NCI-H345 (cell line): ENCODE data around the gene CGRRF1.
A peak's percentile ranks its signal among the peaks of the same experiment; 100 is the strongest.

Experiments
- DNase-seq: peaks from one replicate; lab custom pipeline; 2025; lab: John Stamatoyannopoulos, UW

Gene CGRRF1

DNA sequence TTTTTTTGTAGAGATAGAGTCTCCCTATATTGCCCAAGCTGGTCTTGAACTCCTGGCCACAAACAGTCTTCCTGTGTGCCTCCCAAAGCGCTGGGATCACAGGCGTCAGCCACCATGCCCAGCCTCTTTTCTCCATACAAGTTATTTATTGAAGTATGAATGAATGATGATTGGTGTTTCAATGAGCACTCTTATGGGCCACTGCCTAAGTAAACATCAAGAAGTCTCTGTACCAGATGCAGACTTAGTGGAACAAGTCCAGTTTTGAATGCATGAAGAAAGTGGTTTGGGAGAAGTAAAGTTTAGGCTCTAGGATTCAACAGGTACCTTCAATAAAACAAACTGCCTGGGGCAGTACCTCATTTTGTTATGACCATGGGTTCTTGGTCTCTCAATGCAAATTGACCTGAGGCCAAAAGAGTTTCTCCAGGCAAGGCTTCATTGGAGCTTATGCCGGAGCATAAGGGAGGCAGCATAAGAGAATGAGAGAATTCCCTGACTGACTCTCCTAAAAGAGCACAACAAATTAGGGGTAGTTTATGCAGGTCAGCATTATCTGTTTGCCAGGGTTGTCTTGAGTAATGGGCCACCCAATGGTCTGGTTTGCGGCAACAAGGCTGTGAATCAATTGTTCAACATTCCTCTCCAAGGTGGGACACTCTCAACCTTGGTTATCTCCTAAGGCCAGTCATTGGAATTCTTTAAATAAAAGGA lies 19.8 kb upstream of the CGRRF1 start:
- no peak for DNase-seq

DNA sequence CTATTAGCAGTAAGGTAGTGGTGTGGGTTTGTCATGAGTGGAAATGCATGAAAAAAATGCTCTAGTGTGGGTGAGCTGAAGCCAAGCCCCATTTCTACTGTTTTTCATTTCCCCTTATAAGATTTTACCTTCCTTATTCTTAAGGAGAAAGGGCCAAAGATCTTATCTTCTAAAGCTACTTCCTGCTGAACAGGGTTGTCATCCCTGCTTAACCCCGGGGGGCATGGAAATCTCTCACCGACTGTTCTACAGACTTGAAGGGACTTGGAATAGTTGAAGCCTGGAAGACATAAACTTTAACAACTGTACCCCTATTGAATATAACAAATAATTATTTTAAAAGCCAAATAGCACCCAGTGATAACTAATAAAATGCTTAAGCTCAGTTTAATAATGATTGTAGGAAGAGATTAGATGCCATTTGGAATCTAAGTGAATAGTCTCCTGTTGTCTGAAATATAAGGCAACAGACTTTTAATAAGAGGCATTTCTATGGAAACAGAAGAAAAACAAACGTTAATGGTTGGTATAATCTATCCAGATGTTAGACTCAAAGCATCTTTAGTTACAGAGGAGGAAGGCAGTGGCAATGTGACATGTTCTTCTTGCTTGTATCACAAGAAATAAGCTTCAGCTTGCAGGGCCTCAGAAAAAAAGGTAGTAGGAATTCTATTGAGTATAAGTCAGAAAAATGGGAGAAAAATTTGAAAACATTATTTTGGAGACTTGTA lies 19.1 kb upstream of the CGRRF1 start:
- no peak for DNase-seq

DNA sequence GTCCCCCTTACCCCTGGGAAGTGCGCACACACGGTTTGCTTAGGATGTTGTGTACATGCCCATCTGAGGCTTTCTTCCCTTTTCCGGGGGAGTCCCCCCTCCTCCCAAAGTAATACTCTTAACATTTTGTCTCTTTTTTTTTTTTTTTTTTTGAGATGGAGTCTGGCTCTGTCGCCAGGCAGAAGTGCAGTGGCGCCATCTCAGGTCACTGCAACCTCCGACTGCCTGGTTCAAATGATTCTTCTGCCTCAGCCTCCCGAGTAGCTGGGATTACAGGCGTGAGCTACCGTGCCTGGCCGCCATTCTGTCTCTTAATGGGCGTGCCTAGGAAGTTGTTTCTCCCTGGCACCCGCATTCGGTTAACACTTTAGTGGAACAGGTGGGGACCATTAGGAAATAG lies 16.4 kb upstream of the CGRRF1 start:
- no peak for DNase-seq

DNA sequence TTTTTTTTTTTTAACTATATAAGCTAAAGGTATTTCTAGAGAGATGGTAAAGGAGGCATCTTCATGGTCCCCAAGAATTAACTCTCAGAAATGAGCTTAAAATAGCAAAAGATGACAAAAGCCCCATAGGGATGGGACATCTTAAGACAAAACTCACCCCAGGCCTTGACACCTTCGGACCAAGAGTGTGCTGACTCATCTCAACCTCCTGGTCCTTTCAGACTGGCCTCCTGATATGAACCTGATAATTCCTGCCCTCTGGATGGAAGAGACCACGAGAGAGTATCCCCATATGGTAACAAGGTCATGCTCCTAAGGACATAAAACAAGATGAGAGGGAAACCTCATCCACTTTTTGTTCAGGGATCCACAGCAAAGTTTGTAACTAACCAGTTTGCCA lies 12.5 kb upstream of the CGRRF1 start:
- no peak for DNase-seq

DNA sequence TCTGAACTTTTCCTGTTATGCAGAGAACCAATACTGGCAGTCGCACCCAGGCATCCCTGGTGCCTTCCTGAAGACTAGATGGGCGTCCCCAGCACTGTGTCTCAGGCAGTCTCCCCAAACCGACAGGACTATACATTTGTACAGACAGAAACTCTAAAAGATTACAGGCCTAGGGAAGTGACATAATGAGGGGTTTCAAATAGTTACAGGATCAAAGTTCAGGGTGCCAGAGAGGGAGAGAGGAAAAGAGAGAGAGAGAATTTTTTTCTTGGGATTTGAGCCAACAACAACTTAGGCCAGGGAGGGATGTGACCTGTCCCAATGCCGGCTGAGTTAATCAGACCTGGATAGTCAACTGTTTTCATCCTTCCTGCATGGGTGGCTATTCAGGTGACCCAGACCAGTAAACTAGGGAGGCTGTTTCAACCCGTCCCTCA lies 11.6 kb upstream of the CGRRF1 start:
- DNase-seq, result no peak

DNA sequence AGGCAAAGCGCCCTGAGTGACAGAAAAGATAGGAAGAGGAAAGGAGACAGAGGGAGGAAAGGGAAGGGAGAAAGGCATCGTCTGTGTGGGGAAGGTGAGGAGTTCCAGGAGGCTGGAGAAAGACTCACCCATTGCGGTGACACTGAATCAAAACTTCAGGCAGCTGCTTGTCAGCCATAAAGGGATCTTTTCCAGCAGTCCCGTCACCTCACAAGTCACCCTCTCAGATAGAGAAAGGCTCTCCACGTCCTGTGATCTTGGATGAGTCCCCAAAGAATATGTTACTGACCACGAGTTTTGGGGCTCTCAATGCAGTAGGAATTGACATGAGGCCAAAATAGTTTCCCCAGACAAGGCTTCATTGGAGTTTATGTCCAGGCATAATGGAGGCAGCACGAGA lies 11.1 kb upstream of the CGRRF1 start:
- no peak for DNase-seq

DNA sequence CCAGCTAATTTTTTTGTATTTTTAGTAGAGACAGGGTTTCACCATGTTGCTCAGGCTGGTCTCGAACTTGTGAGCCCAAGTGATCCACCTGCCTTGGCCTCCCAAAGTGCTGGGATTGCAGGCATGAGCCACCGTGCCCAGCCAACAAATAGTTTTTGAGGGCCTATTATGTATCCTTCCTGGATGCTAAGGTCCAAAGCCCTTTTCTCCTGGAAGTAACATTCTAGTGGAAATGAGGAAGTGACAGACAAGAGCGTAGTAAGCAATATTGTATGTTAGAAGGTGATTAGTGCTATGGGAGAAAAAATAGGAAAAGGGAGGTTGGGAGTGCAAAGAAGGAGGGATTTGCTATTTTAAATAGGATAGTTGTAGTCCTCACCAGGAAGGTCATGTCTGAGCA lies 9.0 kb upstream of the CGRRF1 start:
- no peak for DNase-seq

DNA sequence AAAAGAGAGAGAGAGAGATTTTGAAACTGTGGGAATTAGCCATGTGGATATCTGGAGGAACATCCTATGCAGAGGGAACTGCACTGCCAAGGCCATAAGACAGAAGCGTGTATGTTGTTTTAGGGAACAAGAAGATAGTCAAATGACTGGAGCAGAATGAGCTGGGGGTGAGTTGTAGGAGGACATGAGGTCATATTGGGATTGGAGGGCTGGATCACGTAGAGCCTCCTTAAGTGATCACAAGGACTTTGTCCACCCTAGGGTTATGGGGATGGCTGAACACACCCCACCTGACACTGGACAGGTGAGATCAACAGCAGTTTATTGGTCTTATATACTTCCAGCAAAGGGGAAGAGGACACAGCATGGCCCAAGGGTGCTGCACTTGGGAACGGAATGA lies 8.2 kb upstream of the CGRRF1 start:
- DNase-seq, result no peak

DNA sequence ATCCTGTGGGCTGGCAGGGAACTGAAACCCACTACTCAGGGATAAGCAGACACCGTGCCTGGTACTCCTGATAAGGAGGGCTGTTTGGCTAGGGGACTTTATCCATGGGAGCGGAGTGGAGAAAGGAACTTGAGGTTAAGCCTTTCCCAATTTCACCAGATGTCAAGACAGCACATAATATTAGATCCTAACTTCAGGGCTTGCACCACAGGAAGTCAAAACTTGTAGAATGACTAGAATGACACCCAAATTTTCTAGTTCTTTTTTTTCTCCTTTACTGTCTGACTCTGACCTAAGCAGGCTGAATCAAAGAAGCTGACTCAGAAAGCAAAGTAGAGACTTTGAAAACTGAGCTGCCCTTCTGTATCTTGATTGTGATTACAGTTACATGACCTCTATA lies 7.1 kb upstream of the CGRRF1 start:
- no peak for DNase-seq

DNA sequence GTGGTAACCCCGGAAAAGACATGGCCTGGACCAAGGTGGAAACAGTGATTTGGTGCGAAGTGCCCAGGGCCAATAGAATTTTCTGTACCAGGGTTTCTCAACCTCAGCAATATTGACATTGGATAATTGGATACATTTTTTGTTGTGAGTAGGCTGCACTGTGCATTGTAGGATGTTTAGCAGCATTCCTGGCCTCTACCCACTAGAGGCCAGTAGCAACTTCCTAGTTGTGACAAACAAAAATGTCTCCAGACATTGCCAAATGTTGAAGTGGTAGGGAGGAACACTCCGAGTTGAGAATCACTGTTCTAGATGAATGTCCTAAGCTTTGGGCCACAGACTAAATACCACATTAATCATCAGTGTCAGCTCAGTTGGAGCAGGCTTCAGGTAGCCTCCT lies 6.2 kb upstream of the CGRRF1 start:
- no peak for DNase-seq

DNA sequence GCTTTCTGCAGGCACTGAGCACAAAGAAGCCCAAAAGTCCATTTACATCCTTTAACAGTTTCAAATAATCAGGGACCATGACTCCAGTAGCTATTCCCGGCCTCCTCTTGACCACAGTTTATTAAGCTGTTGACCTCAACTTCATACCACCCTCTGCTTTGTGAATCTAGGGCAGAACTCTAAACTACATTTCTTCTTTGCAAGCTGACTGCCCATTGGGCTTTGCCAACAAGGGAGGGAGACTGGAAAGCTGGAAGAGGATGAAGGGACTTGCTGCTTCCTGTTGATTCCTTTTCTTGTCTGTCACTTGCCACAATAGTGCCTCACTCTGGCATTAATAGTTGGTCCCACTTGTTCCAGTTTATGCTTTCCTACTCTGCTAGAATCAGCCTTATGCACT lies 2.7 kb downstream of the CGRRF1 start:
- DNase-seq, result no peak

DNA sequence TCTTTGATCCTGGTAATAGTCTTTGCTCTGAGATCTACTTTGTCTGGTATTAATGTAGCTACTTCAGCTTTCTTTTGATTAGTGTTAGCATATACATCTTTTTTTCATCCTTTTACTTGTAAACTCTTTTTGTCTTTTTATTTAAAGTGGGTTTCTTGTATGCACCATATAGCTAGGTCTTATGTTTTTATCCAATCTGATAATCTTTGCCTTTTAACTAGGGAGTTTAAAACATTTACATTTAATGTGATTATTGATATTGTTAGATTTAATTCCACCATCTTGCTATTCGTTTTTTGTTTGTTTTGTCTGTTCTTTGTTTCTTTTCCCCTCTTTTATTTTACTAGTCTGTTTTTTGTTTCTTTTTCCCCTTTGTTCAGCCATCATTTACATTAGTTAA lies 6.0 kb downstream of the CGRRF1 start:
- DNase-seq, result no peak

DNA sequence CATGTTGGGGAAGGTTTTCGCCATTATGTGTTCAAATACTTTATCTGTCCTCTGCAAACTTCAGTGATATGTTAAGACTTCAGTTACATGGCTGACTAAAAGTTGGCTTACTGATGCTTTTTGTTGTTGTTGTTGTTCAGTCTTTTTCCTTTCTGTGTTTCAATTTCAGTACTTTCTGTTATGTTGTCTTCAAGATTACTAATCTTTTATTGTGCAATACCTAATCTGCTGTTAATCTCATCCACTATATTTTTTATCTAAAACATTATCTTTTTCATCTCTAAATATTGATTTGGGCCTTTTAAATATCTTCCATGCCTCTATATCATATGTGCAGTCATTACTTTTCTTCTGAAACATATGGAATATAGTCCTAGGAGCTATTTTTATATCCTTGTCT lies 7.0 kb downstream of the CGRRF1 start:
- DNase-seq, result no peak

DNA sequence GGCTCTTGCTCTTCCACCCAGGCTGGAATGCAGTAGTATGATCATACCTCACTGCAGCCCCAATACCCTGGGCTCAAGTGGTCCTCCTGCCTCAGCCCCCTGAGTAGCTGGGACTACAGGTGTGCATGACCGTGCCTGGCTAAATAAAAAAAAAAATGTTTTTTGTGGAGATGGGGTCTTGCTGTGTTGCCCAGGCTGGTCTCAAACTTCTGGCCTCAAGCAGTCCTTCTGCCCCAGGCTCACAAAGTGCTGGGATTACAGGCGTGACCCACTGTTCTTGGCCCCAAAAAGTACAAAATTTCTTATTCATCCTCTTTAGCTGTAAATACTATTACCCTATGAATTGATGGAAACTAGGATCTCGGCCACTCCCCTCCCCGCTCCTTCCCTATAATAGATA lies 14.7 kb downstream of the CGRRF1 start:
- no peak for DNase-seq

DNA sequence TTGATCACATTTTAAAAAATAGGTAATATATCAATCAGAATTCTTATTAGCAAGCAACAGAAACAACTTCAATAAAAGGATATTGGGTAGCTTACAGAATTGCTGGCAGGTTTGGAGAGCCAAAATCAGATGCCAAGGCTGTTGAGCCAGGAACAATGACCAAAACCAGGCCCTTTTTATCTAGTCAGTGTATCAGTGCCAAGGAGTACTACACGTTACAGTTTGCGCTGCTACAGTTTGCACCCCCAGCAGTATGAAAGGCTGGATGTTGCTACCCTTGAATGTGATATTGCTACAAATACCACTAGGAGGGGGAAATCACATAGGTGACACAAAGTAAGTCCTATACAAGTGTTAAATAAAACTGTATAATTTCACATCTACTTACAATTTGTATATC lies 19.3 kb downstream of the CGRRF1 start:
- DNase-seq, result no peak

DNA sequence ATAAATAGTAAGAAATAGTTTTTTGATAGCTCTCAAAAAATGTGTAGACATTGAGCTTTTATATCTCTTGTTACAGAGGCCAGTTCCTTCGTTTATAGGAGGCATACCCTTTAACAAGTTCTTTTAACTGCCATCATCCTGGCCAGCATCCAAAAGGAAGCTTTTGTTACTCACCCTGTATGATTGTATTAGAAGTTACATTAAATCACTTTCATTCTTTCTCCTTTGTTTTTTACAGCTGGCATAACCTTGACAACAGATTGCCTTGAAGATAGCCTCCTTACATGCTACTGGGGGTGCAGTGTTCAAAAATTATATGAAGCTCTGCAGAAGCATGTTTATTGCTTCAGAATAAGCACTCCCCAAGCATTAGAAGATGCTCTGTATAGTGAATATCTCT lies 20.1 kb downstream of the CGRRF1 start:
- peak; percentile 33 for DNase-seq

DNA sequence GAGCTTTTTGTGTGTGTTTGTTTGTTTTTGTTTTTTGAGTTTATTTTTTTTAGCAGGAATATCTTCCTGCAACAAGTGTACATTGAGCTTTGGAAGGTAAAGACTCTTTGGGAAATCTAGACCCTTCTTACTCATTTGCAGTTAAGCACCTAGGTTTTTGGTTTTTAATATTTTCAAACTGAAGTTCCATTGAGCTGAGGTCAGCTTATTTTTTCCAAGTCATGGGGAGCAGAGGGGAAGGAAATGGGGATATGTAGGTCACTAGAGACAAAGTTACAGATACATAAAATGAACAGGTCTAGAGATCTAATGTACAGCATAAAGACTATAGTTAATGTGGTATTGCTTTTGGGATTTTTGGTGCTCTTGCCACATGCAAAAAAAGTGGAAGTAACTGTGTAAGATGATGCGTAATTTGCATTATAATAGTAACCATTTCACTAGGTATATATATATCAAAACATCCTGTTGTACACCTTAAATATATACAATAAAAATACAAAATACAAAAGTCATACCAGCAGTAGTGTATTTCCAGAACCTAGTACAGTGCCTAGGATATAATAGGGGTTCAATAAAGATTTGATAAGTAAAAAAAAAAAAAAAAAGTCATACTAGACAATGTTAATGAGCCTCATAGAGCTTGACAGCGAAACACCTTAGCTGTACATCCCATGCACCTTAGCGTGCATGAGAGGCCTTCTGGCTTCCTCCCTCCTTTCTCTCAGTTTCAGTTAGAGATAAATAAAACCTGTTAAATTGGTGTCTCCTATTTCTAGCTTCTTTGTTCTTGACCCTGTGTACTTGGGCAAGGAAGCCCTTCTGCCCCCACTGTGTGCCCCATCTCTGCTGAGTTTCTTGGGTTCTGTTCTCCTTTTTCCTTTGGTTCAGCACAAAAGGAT lies 22.7 kb downstream of the CGRRF1 start:
- no peak for DNase-seq

DNA sequence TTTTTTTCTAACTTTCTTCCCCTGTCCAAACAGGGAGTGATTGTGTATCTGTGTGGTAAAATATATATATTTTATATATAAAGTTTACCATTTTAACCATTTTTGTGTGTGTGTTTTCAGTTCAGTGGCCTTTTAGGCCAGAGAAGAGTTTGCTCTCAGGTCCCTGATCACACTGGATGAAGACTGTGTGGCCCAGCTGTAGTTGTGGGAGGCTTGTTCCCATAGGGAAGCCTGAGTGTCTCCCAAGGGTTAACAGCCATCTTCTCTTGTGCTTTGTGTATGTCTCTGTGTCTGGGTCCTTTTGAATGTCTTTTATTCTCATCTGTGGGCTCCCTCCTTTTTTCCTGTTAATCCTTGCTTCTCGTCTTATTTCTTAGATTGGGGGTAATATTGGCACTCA lies 23.4 kb downstream of the CGRRF1 start:
- no peak for DNase-seq

DNA sequence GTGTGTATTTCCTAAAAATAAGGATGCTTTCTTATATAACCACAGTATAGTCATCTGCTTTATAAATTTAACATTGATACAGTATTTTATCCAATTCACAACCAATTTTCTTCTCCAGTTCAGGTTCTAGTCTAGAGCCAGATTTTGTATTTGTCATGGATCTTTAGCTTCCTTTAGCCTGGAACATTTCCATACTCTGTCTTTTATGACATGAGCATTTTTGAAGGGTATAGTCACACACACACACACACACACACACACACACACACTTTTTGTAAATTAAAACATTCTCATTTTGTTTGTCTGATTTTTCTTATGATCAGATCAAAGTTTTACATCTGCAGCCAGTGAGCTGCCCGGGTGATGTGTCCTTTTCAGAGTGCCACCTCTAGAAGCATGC lies 25.4 kb downstream of the CGRRF1 start:
- DNase-seq, result no peak

DNA sequence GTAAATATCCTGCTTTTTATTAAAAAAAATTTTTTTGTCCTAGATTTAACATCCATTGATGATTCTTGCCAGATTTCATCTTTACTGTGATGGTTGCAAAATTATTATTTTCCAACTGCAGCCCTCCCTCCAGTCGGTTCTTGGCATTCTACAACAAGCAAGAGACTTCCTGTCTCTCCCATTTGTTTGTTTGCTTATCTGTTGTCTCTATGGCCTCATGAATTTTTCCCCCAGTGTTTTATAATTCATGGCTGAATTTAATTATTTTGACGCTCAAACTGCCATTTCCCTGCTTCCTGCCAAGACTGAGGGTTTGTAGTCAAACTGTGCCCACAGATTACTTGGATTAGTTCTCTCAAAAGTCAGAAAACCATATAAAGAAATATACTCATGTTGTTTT lies 25.9 kb downstream of the CGRRF1 start:
- DNase-seq, result no peak

DNA sequence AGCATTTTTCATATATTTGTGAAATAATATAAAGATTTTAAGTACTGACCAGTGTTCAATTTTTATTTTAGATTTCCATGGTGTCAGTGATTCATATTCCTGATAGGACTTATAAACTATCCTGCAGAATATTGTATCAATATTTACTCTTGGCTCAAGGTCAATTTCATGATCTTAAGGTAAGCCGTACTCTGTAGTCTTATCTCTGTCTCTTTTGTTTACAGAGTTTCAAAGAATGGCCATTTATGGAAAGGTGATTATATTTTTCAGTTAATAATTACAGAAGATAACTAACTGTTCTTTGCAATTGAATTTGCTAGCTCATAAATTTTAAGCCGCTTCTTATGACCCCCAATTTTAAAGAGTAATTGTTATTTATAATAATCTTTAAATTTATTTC lies 27.9 kb downstream of the CGRRF1 start:
- no peak for DNase-seq

DNA sequence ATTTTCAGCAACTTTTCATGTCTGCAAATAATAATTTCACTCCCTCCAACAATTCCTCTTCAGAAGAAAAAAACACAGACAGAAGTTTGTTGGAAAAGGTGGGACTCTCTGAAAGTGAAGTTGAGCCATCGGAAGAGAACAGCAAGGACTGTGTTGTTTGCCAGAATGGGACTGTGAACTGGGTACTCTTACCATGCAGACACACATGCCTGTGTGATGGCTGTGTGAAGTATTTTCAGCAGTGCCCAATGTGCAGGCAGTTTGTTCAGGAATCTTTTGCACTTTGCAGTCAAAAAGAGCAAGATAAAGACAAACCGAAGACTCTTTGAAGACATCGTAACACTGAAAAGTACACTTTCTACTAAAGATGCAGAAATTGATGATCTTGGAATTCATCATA lies 28.3 kb downstream of the CGRRF1 start:
- no peak for DNase-seq

DNA sequence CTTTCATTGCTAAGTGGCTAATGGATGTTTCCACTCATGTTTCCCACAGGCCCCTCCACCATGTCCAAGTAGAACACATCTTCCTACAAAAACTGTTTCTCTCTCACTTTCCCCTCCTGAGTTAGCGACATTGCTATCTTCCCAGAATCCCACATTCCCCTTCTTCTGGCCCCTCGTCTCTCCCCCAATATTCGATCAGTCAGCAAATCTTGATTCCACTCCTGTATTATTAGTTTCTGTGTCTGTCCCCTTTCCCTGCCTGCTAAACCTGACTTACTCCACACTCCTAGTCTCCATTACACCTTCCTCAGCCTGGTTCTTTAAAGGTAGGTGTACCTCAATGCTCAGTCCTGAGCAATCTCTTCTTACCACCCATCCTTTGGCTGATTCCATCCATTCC lies 37.9 kb downstream of the CGRRF1 start:
- DNase-seq, result no peak
